ENCODE results near the gene CTSE.

CTSE gene

DNA sequence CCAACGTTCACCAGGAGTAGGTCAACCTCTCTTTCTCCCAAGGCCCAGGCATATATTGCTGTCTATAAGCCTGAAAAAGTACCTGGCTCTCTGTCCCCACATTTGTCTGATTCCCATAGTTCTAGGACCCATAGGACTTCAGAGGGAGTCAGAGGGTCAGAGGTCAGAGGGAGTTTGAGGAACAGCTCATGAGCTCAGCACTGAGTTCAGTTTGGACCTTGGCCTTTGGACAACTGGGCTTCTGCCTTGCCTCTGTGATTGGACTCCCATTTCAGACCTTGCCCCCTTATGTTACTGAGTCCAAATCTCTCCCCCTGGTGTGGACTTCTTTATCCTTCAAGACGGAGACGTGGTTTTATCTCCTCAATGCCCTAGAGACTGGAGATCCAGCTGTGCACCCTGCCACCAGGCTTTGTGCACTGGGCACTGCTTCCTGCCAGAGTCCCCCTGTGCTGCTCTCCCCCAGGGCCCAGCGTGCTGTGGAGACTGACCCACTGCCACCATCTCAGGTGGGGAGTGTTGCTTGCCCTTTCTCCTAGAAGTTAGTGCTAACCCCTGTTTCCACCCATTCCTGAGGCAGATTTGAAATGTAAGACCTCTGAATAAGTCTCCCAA is 3.2 kb downstream of the CTSE start:
- TF ChIP-seq, protein P1, sequence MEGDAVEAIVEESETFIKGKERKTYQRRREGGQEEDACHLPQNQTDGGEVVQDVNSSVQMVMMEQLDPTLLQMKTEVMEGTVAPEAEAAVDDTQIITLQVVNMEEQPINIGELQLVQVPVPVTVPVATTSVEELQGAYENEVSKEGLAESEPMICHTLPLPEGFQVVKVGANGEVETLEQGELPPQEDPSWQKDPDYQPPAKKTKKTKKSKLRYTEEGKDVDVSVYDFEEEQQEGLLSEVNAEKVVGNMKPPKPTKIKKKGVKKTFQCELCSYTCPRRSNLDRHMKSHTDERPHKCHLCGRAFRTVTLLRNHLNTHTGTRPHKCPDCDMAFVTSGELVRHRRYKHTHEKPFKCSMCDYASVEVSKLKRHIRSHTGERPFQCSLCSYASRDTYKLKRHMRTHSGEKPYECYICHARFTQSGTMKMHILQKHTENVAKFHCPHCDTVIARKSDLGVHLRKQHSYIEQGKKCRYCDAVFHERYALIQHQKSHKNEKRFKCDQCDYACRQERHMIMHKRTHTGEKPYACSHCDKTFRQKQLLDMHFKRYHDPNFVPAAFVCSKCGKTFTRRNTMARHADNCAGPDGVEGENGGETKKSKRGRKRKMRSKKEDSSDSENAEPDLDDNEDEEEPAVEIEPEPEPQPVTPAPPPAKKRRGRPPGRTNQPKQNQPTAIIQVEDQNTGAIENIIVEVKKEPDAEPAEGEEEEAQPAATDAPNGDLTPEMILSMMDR (IDR thresholded peaks at IDR 0.05), result no peak
- TF ChIP-seq ZFX (IDR thresholded peaks at IDR 0.05; ENCODE audit: borderline replicate concordance), result no peak

DNA sequence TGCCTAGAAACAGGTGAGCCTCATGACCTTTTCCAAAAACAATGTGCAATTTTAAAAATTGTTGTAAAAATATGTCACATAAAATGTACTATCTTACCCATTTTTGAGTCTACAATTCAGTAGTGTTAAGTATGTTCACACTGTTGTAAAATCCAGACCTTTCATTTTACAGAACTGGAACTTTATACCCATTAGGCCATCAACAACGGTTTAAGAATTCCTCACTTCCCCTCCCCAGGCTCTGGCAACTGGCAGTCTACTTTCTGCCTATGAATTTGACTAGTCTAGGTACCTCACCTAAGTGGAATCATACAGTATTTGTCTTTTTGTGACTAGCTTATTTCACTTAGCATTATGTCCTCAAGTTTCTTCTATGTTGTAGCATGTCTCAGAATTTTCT is 8.6 kb downstream of the CTSE start:
- no peak overlapping the region for H3K27ac ChIP-seq
- TF ChIP-seq, protein P1 (IDR thresholded peaks at IDR 0.05), result no peak
- no peak for TF ChIP-seq ZFX (IDR thresholded peaks at IDR 0.05; ENCODE audit: borderline replicate concordance)

More for the DNA sequence above, 3.2 kb downstream of the CTSE start:
- H3K27ac ChIP-seq, result no peak overlapping the region

DNA sequence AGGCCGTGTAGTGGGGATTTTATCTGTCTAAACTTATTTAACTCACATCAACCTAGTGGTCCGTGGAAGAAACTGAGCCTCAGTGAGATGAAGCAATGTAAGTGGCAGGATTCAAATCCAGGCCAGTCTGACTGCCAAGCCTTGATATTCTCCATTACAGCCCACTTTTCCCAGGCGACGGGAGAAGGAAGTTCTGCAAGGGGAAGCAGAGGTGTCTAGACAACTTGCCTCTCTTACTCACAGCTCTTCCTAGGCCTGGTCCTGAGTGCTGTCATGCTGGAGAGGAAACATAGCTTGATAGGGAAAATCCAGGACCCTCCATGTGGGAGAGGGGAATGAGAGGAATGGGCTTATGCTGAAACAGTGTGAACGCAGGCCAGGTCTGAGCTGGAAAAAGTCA is 9.1 kb downstream of the CTSE start:
- TF ChIP-seq ZFX (IDR thresholded peaks at IDR 0.05; ENCODE audit: borderline replicate concordance), result no peak
- TF ChIP-seq, protein P1 (IDR thresholded peaks at IDR 0.05), result no peak
- H3K27ac ChIP-seq, result no peak overlapping the region

DNA sequence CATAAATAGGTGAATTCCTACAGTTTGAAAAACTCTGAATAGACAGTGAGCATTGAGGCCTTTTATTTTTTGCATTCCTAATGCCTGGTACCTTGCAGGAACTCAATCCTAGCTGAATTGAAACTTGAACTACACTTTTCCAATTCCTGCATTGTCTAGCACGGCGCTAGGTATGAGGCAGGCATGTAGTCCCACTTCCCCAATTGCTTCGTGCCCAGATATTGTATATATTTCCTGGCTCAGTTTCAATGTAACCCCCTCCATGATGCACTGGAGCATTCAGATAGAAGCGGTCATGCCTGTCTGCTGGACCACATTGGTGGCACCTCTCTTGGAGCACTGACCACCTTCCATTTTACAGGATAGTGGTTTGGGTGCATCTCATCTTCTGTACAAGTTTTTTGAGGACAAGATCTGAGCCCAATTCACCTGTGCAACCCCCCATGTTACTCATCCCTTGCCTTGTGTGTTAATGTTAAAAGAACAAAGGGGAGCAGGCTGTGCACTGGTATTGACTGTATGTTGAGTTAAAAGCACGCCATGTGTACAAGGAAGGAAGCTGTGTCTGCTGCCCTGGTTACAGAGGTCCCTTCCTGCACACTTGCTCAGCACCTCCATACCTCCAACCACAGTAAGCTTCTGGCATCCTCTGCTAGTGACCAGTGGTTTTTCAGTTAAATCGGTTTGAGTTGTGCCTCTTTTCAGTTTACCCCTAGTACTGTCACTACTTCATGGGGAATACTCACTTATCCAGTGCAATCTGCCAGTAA is 10.5 kb downstream of the CTSE start:
- TF ChIP-seq ZFX (IDR thresholded peaks at IDR 0.05; ENCODE audit: borderline replicate concordance), result no peak
- TF ChIP-seq, protein P1 (IDR thresholded peaks at IDR 0.05), result no peak
- no peak overlapping the region for H3K27ac ChIP-seq

DNA sequence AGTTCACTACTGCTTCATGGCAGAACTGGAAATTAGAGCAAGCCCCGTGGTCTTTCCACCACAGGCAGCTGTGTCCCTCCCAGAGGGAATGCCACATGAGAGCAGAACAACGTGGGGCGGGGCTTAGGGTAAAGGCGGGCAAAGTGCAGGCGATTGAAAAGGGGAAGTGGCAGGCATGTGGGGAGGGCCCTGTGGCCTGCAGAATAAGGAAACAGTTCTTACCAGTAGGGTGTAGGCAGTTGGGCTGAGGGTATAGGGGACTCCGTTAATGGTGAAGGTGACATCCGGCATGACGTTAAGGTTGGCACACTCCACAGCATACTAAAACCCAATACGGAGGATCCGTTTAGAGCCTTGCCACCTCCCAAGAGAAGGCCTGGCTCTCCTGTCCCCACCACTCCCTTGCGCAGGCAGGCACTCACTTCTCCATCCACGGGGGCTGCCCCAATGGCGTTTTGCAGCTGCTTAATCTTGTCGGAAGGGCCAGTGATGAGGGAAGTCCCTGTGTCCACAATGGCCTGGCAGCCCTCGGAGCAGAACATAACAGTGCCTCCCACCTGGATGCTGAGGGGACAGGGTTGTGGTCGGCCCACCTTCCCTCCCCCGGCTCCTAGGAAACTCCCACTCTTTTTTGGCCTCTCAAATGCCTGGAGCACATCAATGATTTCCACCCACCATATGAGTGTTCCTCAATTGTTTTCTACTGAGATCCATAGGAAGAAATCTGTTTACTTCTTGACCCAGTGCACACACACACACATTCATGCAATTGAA is 11.4 kb downstream of the CTSE start:
- TF ChIP-seq ZFX (IDR thresholded peaks at IDR 0.05; ENCODE audit: borderline replicate concordance), result no peak
- TF ChIP-seq, protein P1 (IDR thresholded peaks at IDR 0.05), result no peak
- H3K27ac ChIP-seq, result no peak overlapping the region

DNA sequence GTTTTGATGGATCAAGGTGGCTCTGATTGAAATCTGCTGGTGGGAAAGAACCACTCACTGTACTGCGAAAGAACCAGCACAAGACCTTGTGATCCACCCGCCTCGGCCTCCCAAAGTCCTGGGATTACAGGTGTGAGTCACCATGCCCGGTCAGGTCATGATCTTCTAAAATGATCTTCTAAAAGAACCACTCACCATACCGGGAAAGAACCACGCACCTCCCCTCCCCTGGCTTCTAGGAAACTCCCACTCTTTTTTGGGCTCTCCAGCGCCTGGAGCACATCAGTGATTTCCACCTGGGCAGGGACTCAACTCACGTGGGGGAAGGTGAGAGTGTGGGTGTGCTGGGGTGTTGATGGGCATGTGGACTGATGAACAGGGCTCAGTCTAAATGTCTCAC is 12.6 kb downstream of the CTSE start:
- TF ChIP-seq, protein P1 (IDR thresholded peaks at IDR 0.05), result no peak
- no peak for TF ChIP-seq ZFX (IDR thresholded peaks at IDR 0.05; ENCODE audit: borderline replicate concordance)
- no peak overlapping the region for H3K27ac ChIP-seq

All from 22Rv1 (cell line).